ENCODE results near the gene MALL.

MALL gene

GRCh38 chr2:110143982-110144381 is 28.4 kb upstream of the MALL start:
- TF ChIP-seq CTCF (IDR thresholded peaks at IDR 0.05), result no peak
- Histone ChIP-seq H3K36me3 (ENCODE audit: control insufficient read depth, insufficient read depth, low read length) (no peaks in the 10 kb centered on the region), H3K27me3 (ENCODE audit: control insufficient read depth, insufficient read depth, low read length) (no peaks in the 10 kb centered on the region), H3K9ac (no peak overlapping the region), H3K27ac (no peak overlapping the region), H3K4me3 (ENCODE audit: low read depth, low read length) (no peak overlapping the region), H2AFZ (no peak overlapping the region), H3K9me3 (ENCODE audit: control insufficient read depth, low read length) (no peaks in the 10 kb centered on the region), H3K79me2 (no peaks in the 10 kb centered on the region), H3K4me2 (ENCODE audit: low read length) (no peak overlapping the region), H3K4me1 (no peaks in the 10 kb centered on the region)

GRCh38 chr2:110140401-110140800 is 24.8 kb upstream of the MALL start:
- Histone ChIP-seq H3K79me2 (no peaks in the 10 kb centered on the region), H3K27me3 (ENCODE audit: control insufficient read depth, insufficient read depth, low read length) (no peaks in the 10 kb centered on the region), H2AFZ (no peak overlapping the region), H3K9ac (no peak overlapping the region), H3K27ac (no peak overlapping the region), H3K36me3 (ENCODE audit: control insufficient read depth, insufficient read depth, low read length) (no peaks in the 10 kb centered on the region), H3K4me1 (no peaks in the 10 kb centered on the region), H3K4me3 (ENCODE audit: low read depth, low read length) (no peak overlapping the region), H3K9me3 (ENCODE audit: control insufficient read depth, low read length) (no peaks in the 10 kb centered on the region), H3K4me2 (ENCODE audit: low read length) (no peak overlapping the region)
- no peak for TF ChIP-seq CTCF (IDR thresholded peaks at IDR 0.05)

- no peak for TF ChIP-seq CTCF (IDR thresholded peaks at IDR 0.05)
- Histone ChIP-seq H3K4me2 (ENCODE audit: low read length) (no peak overlapping the region), H2AFZ (no peak overlapping the region), H3K27ac (no peak overlapping the region), H3K27me3 (ENCODE audit: control insufficient read depth, insufficient read depth, low read length) (no peaks in the 10 kb centered on the region), H3K9ac (no peak overlapping the region), H3K9me3 (ENCODE audit: control insufficient read depth, low read length) (peaks cover 4% of the 10 kb centered on the region), H3K79me2 (no peaks in the 10 kb centered on the region), H3K4me3 (ENCODE audit: low read depth, low read length) (no peak overlapping the region), H3K36me3 (ENCODE audit: control insufficient read depth, insufficient read depth, low read length) (no peaks in the 10 kb centered on the region), H3K4me1 (no peaks in the 10 kb centered on the region)
These were observed 18.4 kb upstream of the MALL start for GRCh38 chr2:110134025-110134424.

- Histone ChIP-seq H3K36me3 (ENCODE audit: control insufficient read depth, insufficient read depth, low read length) (no peaks in the 10 kb centered on the region), H3K27me3 (ENCODE audit: control insufficient read depth, insufficient read depth, low read length) (no peaks in the 10 kb centered on the region), H2AFZ (no peak overlapping the region), H3K4me3 (ENCODE audit: low read depth, low read length) (no peak overlapping the region), H3K4me2 (ENCODE audit: low read length) (no peak overlapping the region), H3K9me3 (ENCODE audit: control insufficient read depth, low read length) (peaks cover 4% of the 10 kb centered on the region), H3K9ac (no peak overlapping the region), H3K27ac (no peak overlapping the region), H3K79me2 (no peaks in the 10 kb centered on the region), H3K4me1 (peaks cover 14% of the 10 kb centered on the region)
- TF ChIP-seq CTCF (IDR thresholded peaks at IDR 0.05), result no peak
These were observed 15.5 kb upstream of the MALL start for GRCh38 chr2:110131166-110131565.

GRCh38 chr2:110130757-110131156 is 15.1 kb upstream of the MALL start:
- H3K9ac ChIP-seq, result no peak overlapping the region
- no peak overlapping the region for H2AFZ ChIP-seq
- H3K27me3 ChIP-seq (ENCODE audit: control insufficient read depth, insufficient read depth, low read length), result no peaks in the 10 kb centered on the region
- peaks cover 14% of the 10 kb centered on the region for H3K4me1 ChIP-seq
- TF ChIP-seq CTCF (IDR thresholded peaks at IDR 0.05), result no peak
- no peaks in the 10 kb centered on the region for H3K79me2 ChIP-seq
- no peaks in the 10 kb centered on the region for H3K36me3 ChIP-seq (ENCODE audit: control insufficient read depth, insufficient read depth, low read length)
- H3K9me3 ChIP-seq (ENCODE audit: control insufficient read depth, low read length), result peaks cover 4% of the 10 kb centered on the region
- no peak overlapping the region for H3K4me3 ChIP-seq (ENCODE audit: low read depth, low read length)
- no peak overlapping the region for H3K4me2 ChIP-seq (ENCODE audit: low read length)
- no peak overlapping the region for H3K27ac ChIP-seq

All from parathyroid adenoma (tissue), 2 donors.